ENCODE measurements around the gene TBCB.

- TF ChIP-seq CTCF (IDR thresholded peaks at IDR 0.05 in 2 of 3, conservative IDR thresholded peaks at IDR 0.05 in 1 of 3; ENCODE audit: insufficient read depth in 2 of 3, low read depth in 1 of 3, low read length in 3 of 3): no peak
- TF ChIP-seq RFX5 (IDR thresholded peaks at IDR 0.05; ENCODE audit: low read depth, low read length): no peak
- no peak for TF ChIP-seq ESRRA (IDR thresholded peaks at IDR 0.05; ENCODE audit: borderline replicate concordance, low read depth)
- no peak for TF ChIP-seq MAFK (IDR thresholded peaks at IDR 0.05; ENCODE audit: low read length)
- no peak for TF ChIP-seq REST (IDR thresholded peaks at IDR 0.05; ENCODE audit: borderline replicate concordance)
- TF ChIP-seq REST (CRISPR knock-in tag; IDR thresholded peaks at IDR 0.05; ENCODE audit: low read depth): no peak
- TF ChIP-seq IRF2 (CRISPR knock-in tag; IDR thresholded peaks at IDR 0.05): no peak
- TF ChIP-seq, protein P1, sequence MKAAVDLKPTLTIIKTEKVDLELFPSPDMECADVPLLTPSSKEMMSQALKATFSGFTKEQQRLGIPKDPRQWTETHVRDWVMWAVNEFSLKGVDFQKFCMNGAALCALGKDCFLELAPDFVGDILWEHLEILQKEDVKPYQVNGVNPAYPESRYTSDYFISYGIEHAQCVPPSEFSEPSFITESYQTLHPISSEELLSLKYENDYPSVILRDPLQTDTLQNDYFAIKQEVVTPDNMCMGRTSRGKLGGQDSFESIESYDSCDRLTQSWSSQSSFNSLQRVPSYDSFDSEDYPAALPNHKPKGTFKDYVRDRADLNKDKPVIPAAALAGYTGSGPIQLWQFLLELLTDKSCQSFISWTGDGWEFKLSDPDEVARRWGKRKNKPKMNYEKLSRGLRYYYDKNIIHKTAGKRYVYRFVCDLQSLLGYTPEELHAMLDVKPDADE (conservative IDR thresholded peaks at IDR 0.05; ENCODE audit: control insufficient read depth, low read depth, low read length): no peak
- TF ChIP-seq ZNF197 (CRISPR knock-in tag; IDR thresholded peaks at IDR 0.05; ENCODE audit: low read depth): no peak
- no peak for TF ChIP-seq CBX5 (IDR thresholded peaks at IDR 0.05; ENCODE audit: borderline replicate concordance, low read depth)
- no peak for TF ChIP-seq CEBPB (tag; IDR thresholded peaks at IDR 0.05)
- no peak for TF ChIP-seq NCOA4 (IDR thresholded peaks at IDR 0.05; ENCODE audit: partially characterized antibody)
These were observed 26.8 kb downstream of the TBCB start for GRCh38 chr19:36142046-36142445.

Measured in K562 (cell line).